ENCODE results near the gene PGLYRP4. TPM values are rescaled to one million over a fixed set of nuclear protein-coding genes. Genes with fewer than 3 reads are reported as not detected.

PGLYRP4 gene
- total and polyA plus RNA-seq, 4 donors, result not detected

GRCh38 chr1:153360592-153361479 lies 12.2 kb upstream of the PGLYRP4 start (continued):
- TF ChIP-seq CTCF (IDR thresholded peaks at IDR 0.05; ENCODE audit: low read depth, low read length, missing input control) (no peak), REST (IDR thresholded peaks at IDR 0.05) (no peak), YY1 (IDR thresholded peaks at IDR 0.05) (no peak), MAX (IDR thresholded peaks at IDR 0.05) (no peak), FOXA2 (IDR thresholded peaks at IDR 0.05) (no peak), JUND (IDR thresholded peaks at IDR 0.05) (no peak)

GRCh38 chr1:153360190-153360589 lies 11.5 kb upstream of the PGLYRP4 start:
- Histone ChIP-seq H3K4me3 (ENCODE audit: low read depth in 1 of 3, low read length in 3 of 3) (no peak overlapping the region), H3K9ac (ENCODE audit: low read depth in 1 of 2, low read length in 2 of 2) (no peak overlapping the region), H3K27me3 (ENCODE audit: control insufficient read depth in 4 of 4, insufficient read depth in 4 of 4, low read length in 3 of 4) (peaks cover 0 to 4% (median 0%) of the 10 kb centered on the region in 4 donors), H3K36me3 (ENCODE audit: control insufficient read depth in 4 of 4, insufficient read depth in 3 of 4, low read depth in 1 of 4, low read length in 3 of 4) (no peaks in the 10 kb centered on the region), H3K4me1 (ENCODE audit: control insufficient read depth in 4 of 4, insufficient read depth in 4 of 4, low read length in 3 of 4) (peaks cover 0 to 11% (median 5%) of the 10 kb centered on the region in 4 donors), H3K27ac (ENCODE audit: low read depth in 1 of 2, low read length in 2 of 2) (peak overlapping the region in 1 of 2 donors; percentile 73), H3K9me3 (ENCODE audit: control insufficient read depth in 4 of 4, low read length in 3 of 4) (no peaks in the 10 kb centered on the region)
- TF ChIP-seq JUND (IDR thresholded peaks at IDR 0.05), result no peak
- TF ChIP-seq RXRA (IDR thresholded peaks at IDR 0.05), result peak in 1 of 2 donors; percentile 34
- 85% methylated on average over 2 of the region's 2 CpGs for WGBS
- DNase-seq (ENCODE audit: low spot score), result no peak

GRCh38 chr1:153359241-153359640 lies 10.6 kb upstream of the PGLYRP4 start:
- no peaks in the 10 kb centered on the region for H3K36me3 ChIP-seq (ENCODE audit: control insufficient read depth in 4 of 4, insufficient read depth in 3 of 4, low read depth in 1 of 4, low read length in 3 of 4)
- H3K4me3 ChIP-seq (ENCODE audit: low read depth in 1 of 3, low read length in 3 of 3), result no peak overlapping the region
- H3K4me1 ChIP-seq (ENCODE audit: control insufficient read depth in 4 of 4, insufficient read depth in 4 of 4, low read length in 3 of 4), result peaks cover 0 to 11% (median 5%) of the 10 kb centered on the region in 4 donors
- H3K27ac ChIP-seq (ENCODE audit: low read depth in 1 of 2, low read length in 2 of 2), result peak overlapping the region in 1 of 2 donors; percentile 73
- no peak overlapping the region for H3K9ac ChIP-seq (ENCODE audit: low read depth in 1 of 2, low read length in 2 of 2)
- TF ChIP-seq ZBTB33 (IDR thresholded peaks at IDR 0.05) (no peak), FOXA2 (IDR thresholded peaks at IDR 0.05) (no peak), JUND (IDR thresholded peaks at IDR 0.05) (no peak), FOXA1 (IDR thresholded peaks at IDR 0.05) (no peak), HNF4A (conservative IDR thresholded peaks at IDR 0.05) (no peak), RXRA (IDR thresholded peaks at IDR 0.05) (no peak), NR2F2 (IDR thresholded peaks at IDR 0.05) (no peak), SP1 (IDR thresholded peaks at IDR 0.05) (no peak), RAD21 (IDR thresholded peaks at IDR 0.05) (no peak), TAF1 (conservative IDR thresholded peaks at IDR 0.05) (no peak), ATF3 (IDR thresholded peaks at IDR 0.05) (no peak), GABPA (IDR thresholded peaks at IDR 0.05 in 1 of 2, conservative IDR thresholded peaks at IDR 0.05 in 1 of 2) (no peak), REST (IDR thresholded peaks at IDR 0.05) (no peak)
- H3K9me3 ChIP-seq (ENCODE audit: control insufficient read depth in 4 of 4, low read length in 3 of 4), result no peaks in the 10 kb centered on the region
- H3K27me3 ChIP-seq (ENCODE audit: control insufficient read depth in 4 of 4, insufficient read depth in 4 of 4, low read length in 3 of 4), result no peaks in the 10 kb centered on the region
- DNase-seq (ENCODE audit: low spot score), result no peak
- 95% methylated on average over 6 of the region's 6 CpGs for WGBS

All from liver (tissue), 9 donors.